ENCODE measurements around the gene SNORC. TPM values are rescaled to one million over a fixed set of nuclear protein-coding genes. Genes with fewer than 3 reads are reported as not detected.

The SNORC gene
- total RNA-seq, 2 donors from 2014 or later, result 35.0 to 38.2 TPM

- intact Hi-C loops (cut with DNase I, micrococcal nuclease), result no loop called here
- ATAC-seq (no peak), DNase-seq (no peak)
These were observed 9.0 kb downstream of the SNORC start for GRCh38 chr2:232878855-232879617.

GRCh38 chr2:232879618-232880494, 9.8 kb downstream of the SNORC start:
- no peak for ATAC-seq
- intact Hi-C loops (cut with DNase I, micrococcal nuclease), result no loop called here
- DNase-seq, result no peak

GRCh38 chr2:232880764-232881351, 10.8 kb downstream of the SNORC start:
- DNase-seq (no peak), ATAC-seq (no peak)
- intact Hi-C loops (cut with DNase I, micrococcal nuclease), result no loop called here

- DNase-seq, result no peak
- no peak for ATAC-seq
- intact Hi-C loops (cut with DNase I, micrococcal nuclease), result no loop called here
These were observed 12.0 kb downstream of the SNORC start for GRCh38 chr2:232882085-232882484.

- intact Hi-C loops (cut with DNase I, micrococcal nuclease), result no loop called here
- no peak for DNase-seq
These were observed 12.5 kb downstream of the SNORC start for GRCh38 chr2:232882505-232883115.

GRCh38 chr2:232883116-232883721, 13.2 kb downstream of the SNORC start:
- intact Hi-C loops (cut with DNase I, micrococcal nuclease), result no loop called here
- DNase-seq, result no peak
- ATAC-seq, result peak; percentile 6

More at GRCh38 chr2:232882505-232883115, 12.5 kb downstream of the SNORC start:
- ATAC-seq, result no peak

- DNase-seq (no peak), ATAC-seq (no peak)
- intact Hi-C loops (cut with DNase I, micrococcal nuclease), result no loop called here
These were observed 13.9 kb downstream of the SNORC start for GRCh38 chr2:232884001-232884421.

GRCh38 chr2:232884549-232885263, 14.6 kb downstream of the SNORC start:
- DNase-seq, result no peak
- no peak for ATAC-seq
- intact Hi-C loops (cut with DNase I, micrococcal nuclease), result no loop called here

GRCh38 chr2:232885264-232885961, 15.3 kb downstream of the SNORC start:
- DNase-seq (no peak), ATAC-seq (no peak)
- intact Hi-C loops (cut with DNase I, micrococcal nuclease), result no loop called here

GRCh38 chr2:232886176-232886575, 16.1 kb downstream of the SNORC start:
- ATAC-seq (no peak), DNase-seq (no peak)
- intact Hi-C loops (cut with DNase I, micrococcal nuclease), result no loop called here

- ATAC-seq (no peak), DNase-seq (no peak)
- intact Hi-C loops (cut with DNase I, micrococcal nuclease), result no loop called here
These were observed 16.6 kb downstream of the SNORC start for GRCh38 chr2:232886632-232887031.

GRCh38 chr2:232887171-232887850, 17.2 kb downstream of the SNORC start:
- no peak for DNase-seq
- intact Hi-C loops (cut with DNase I, micrococcal nuclease), result no loop called here

GRCh38 chr2:232888099-232888836, 18.2 kb downstream of the SNORC start:
- intact Hi-C loops (cut with DNase I, micrococcal nuclease), result no loop called here
- DNase-seq (no peak), ATAC-seq (no peak)

More at GRCh38 chr2:232887171-232887850, 17.2 kb downstream of the SNORC start:
- ATAC-seq, result no peak

- DNase-seq (no peak), ATAC-seq (no peak)
- intact Hi-C loops (cut with DNase I, micrococcal nuclease), result no loop called here
These were observed 18.9 kb downstream of the SNORC start for GRCh38 chr2:232888839-232889529.

GRCh38 chr2:232889876-232890401, 19.9 kb downstream of the SNORC start:
- DNase-seq (no peak), ATAC-seq (no peak)
- intact Hi-C loops (cut with DNase I, micrococcal nuclease), result no loop called here

GRCh38 chr2:232890536-232890895, 20.5 kb downstream of the SNORC start:
- no peak for ATAC-seq
- no peak for DNase-seq
- intact Hi-C loops (cut with DNase I, micrococcal nuclease), result no loop called here

All from left colon (tissue), 2 donors.